H1 (cell line): Measurements from ENCODE around the gene HLA-C. TPM values are rescaled to one million over a fixed set of nuclear protein-coding genes. Genes with fewer than 3 reads are reported as not detected.
A peak's percentile ranks its signal among the peaks of the same experiment; 100 is the strongest.

Experiments used
- CTCF ChIA-PET: fragments of 300-600 bp; sonication (Branson Sonifier 250); formaldehyde crosslinking; loops from one replicate; lab custom pipeline; 2021; ENCODE audit not compliant: partially characterized antibody; lab: Charles Lee
- POLR2A ChIA-PET: fragments of 300-600 bp; sonication (Branson Sonifier 250); formaldehyde crosslinking; loops from one replicate; lab custom pipeline; 2021; ENCODE audit warnings: inconsistent platforms; ENCODE audit not compliant: partially characterized antibody; lab: Charles Lee
- DNase-seq, 2 experiments: peaks; one replicate each; pipeline versions ENCODE4 v3.0.0 to v3.0.0-alpha.2; 2010 to 2022; ENCODE audit warnings: low spot score in 2 of 2, low read depth in 1 of 2, mixed read lengths in 1 of 2
- FAIRE-seq: peaks from 2 replicates; lab custom pipeline; 2011; peaks lifted over from hg19 to GRCh38; lab: Jason Lieb, UNC
- H2AFZ ChIP-seq: 2 replicates; pipeline ENCODE4 v1.8.1; 2012; ENCODE audit warnings: low read length, inconsistent platforms
- H2AK5ac ChIP-seq: 2 replicates; pipeline ENCODE4 v1.6.1; 2013; ENCODE audit warnings: low read depth, low read length
- H2BK120ac ChIP-seq: replicated peaks from 2 replicates; pipeline ENCODE3; 2013; ENCODE audit warnings: low read depth, low read length, inconsistent platforms
- H2BK12ac ChIP-seq: 2 replicates; pipeline ENCODE4 v1.6.1; 2013; ENCODE audit warnings: low read depth, low read length
- H2BK15ac ChIP-seq: 2 replicates; pipeline ENCODE4 v1.6.1; 2013; ENCODE audit warnings: low read length
- H2BK20ac ChIP-seq: 2 replicates; pipeline ENCODE4 v1.6.1; 2013; ENCODE audit warnings: low read length
- H2BK5ac ChIP-seq: 2 replicates; pipeline ENCODE4 v1.6.1; 2013; ENCODE audit warnings: low read depth, low read length
- H3K14ac ChIP-seq: 2 replicates; pipeline ENCODE4 v1.6.1; 2013; ENCODE audit warnings: inconsistent platforms; ENCODE audit not compliant: insufficient read length
- H3K18ac ChIP-seq: 2 replicates; pipeline ENCODE4 v1.6.1; 2013; ENCODE audit warnings: low read length; ENCODE audit errors: extremely low read depth
- H3K23ac ChIP-seq: 2 replicates; pipeline ENCODE4 v1.6.1; 2013; ENCODE audit warnings: inconsistent platforms; ENCODE audit not compliant: insufficient read length
- H3K23me2 ChIP-seq: 2 replicates; pipeline ENCODE4 v1.6.1; 2013; ENCODE audit warnings: low read depth, low read length
- H3K27ac ChIP-seq: 2 replicates; pipeline ENCODE4 v1.6.1; 2011; ENCODE audit warnings: low read depth, low read length, inconsistent platforms
- H3K27me3 ChIP-seq, 4 experiments: replicated peaks in 1 of 4; 1 replicate in 1 of 4; 2 replicates in 3 of 4; pipeline versions ENCODE4 v1.6.1 to v1.8.1; 2011 to 2013; ENCODE audit warnings: low read length in 3 of 4, mild to moderate bottlenecking in 3 of 4, inconsistent platforms in 2 of 4, mixed read lengths in 2 of 4, moderate library complexity in 1 of 4; ENCODE audit not compliant: control insufficient read depth in 3 of 4, insufficient read depth in 3 of 4; ENCODE audit errors: extremely low read depth in 1 of 4
- H3K36me3 ChIP-seq, 4 experiments: 2 replicates each; pipeline versions ENCODE4 v1.6.1 to v1.8.1; 2011 to 2013; ENCODE audit warnings: mild to moderate bottlenecking in 4 of 4, low read length in 3 of 4, moderate library complexity in 2 of 4, control low read depth in 1 of 4, inconsistent platforms in 1 of 4; ENCODE audit not compliant: insufficient read depth in 4 of 4, control insufficient read depth in 2 of 4
- H3K4ac ChIP-seq: replicated peaks from 2 replicates; pipeline ENCODE3; 2013; ENCODE audit warnings: low read length, low read depth, mixed read lengths, inconsistent platforms; ENCODE audit not compliant: insufficient read length
- H3K4me1 ChIP-seq, 4 experiments: replicated peaks in 1 of 4; 1 replicate in 1 of 4; 2 replicates in 3 of 4; pipeline versions ENCODE4 v1.6.1 to v1.8.1; 2011 to 2013; ENCODE audit warnings: low read length in 3 of 4, inconsistent platforms in 2 of 4, mixed read lengths in 1 of 4; ENCODE audit not compliant: insufficient read depth in 4 of 4, control insufficient read depth in 3 of 4
- H3K4me2 ChIP-seq, 2 experiments: 2 replicates each; pipeline versions ENCODE4 v1.6.1 to v1.8.1; 2011 to 2013; ENCODE audit warnings: low read depth in 2 of 2, low read length in 2 of 2, control low read depth in 1 of 2, inconsistent platforms in 1 of 2, mild to moderate bottlenecking in 1 of 2; ENCODE audit not compliant: insufficient read depth in 1 of 2
- H3K4me3 ChIP-seq, 4 experiments: fragments of 200-600, 300-600 bp in 1 of 4; sonication (generic), shearing (Covaris generic), sonication (Bioruptor Twin) in 1 of 4; 2 replicates each; pipeline versions ENCODE4 v1.5.1 to v1.8.1; 2011 to 2016; ENCODE audit warnings: low read length in 4 of 4, low read depth in 3 of 4, control low read depth in 2 of 4, inconsistent platforms in 2 of 4, mild to moderate bottlenecking in 2 of 4, mixed read lengths in 1 of 4, moderate library complexity in 1 of 4; ENCODE audit not compliant: insufficient read depth in 2 of 4; ENCODE audit errors: extremely low read depth in 1 of 4
- H3K56ac ChIP-seq: replicated peaks from 2 replicates; pipeline ENCODE3; 2013; ENCODE audit warnings: low read depth, mild to moderate bottlenecking, mixed read lengths, low read length, inconsistent platforms; ENCODE audit not compliant: insufficient read length
- H3K79me1 ChIP-seq: 2 replicates; pipeline ENCODE4 v1.6.1; 2013; ENCODE audit warnings: low read depth, low read length, control low read depth
- H3K79me2 ChIP-seq, 2 experiments: 2 replicates each; pipeline versions ENCODE4 v1.6.1 to v1.8.1; 2012 to 2013; ENCODE audit warnings: low read length in 2 of 2, mild to moderate bottlenecking in 2 of 2, inconsistent platforms in 1 of 2; ENCODE audit not compliant: insufficient read depth in 2 of 2, control insufficient read depth in 1 of 2
- H3K9ac ChIP-seq, 4 experiments: replicated peaks in 1 of 4; 1 replicate in 1 of 4; 2 replicates in 3 of 4; pipeline versions ENCODE4 v1.6.1 to v1.8.1; 2011 to 2013; ENCODE audit warnings: low read depth in 3 of 4, low read length in 3 of 4, control low read depth in 2 of 4, mild to moderate bottlenecking in 2 of 4, moderate library complexity in 2 of 4, inconsistent platforms in 1 of 4; ENCODE audit errors: extremely low read depth in 1 of 4
- H3K9me3 ChIP-seq, 2 experiments: 2 replicates each; pipeline versions ENCODE4 v1.6.1 to v1.8.1; 2012 to 2013; ENCODE audit warnings: mild to moderate bottlenecking in 2 of 2, moderate library complexity in 2 of 2, control low read depth in 1 of 2, inconsistent platforms in 1 of 2, low read depth in 1 of 2, low read length in 1 of 2, mixed read lengths in 1 of 2; ENCODE audit not compliant: insufficient read depth in 2 of 2
- H4K20me1 ChIP-seq, 2 experiments: replicated peaks in 1 of 2; 2 replicates each; pipeline versions ENCODE3 to v1.8.1; 2011 to 2013; ENCODE audit warnings: inconsistent platforms in 2 of 2, low read length in 2 of 2, mild to moderate bottlenecking in 1 of 2; ENCODE audit not compliant: insufficient read depth in 2 of 2, control insufficient read depth in 1 of 2
- H4K5ac ChIP-seq: 2 replicates; pipeline ENCODE4 v1.6.1; 2013; ENCODE audit warnings: low read length, low read depth, mixed read lengths, inconsistent platforms; ENCODE audit not compliant: insufficient read length
- H4K8ac ChIP-seq: 2 replicates; pipeline ENCODE4 v1.8.0; 2013; ENCODE audit warnings: mild to moderate bottlenecking, moderate library complexity, low read length, inconsistent platforms; ENCODE audit not compliant: insufficient read depth; ENCODE audit errors: extremely low read depth
- H4K91ac ChIP-seq: replicated peaks from 2 replicates; pipeline ENCODE3; 2013; ENCODE audit warnings: low read length, mixed read lengths, inconsistent platforms; ENCODE audit not compliant: insufficient read length
- ATF3 ChIP-seq: IDR thresholded peaks from 2 replicates; pipeline ENCODE4 v1.6.1; 2011; ENCODE audit warnings: low read depth, mild to moderate bottlenecking, low read length; ENCODE audit not compliant: insufficient read depth
- BACH1 ChIP-seq: IDR thresholded peaks from 2 replicates; pipeline ENCODE4 v1.6.1; 2012; ENCODE audit warnings: low read length, improper control_type of control experiment
- EGR1 ChIP-seq: IDR thresholded peaks from 2 replicates; pipeline ENCODE4 v1.6.1; 2011; ENCODE audit warnings: low read depth, low read length, borderline replicate concordance
- EP300 ChIP-seq, 2 experiments: IDR thresholded peaks; 1 replicate in 1 of 2; 2 replicates in 1 of 2; pipeline ENCODE4 v1.6.1; 2011 to 2012; ENCODE audit warnings: low read depth in 2 of 2, low read length in 2 of 2, mild to moderate bottlenecking in 2 of 2, borderline replicate concordance in 1 of 2, inconsistent platforms in 1 of 2, moderate library complexity in 1 of 2
- PHF8 ChIP-seq: fragments of 200-600 bp; sonication (generic); conservative IDR thresholded peaks from 2 replicates; pipeline ENCODE4 v1.7.1; 2012; ENCODE audit warnings: low read depth, mild to moderate bottlenecking, inconsistent platforms, low read length, moderate library complexity
- RXRA ChIP-seq: IDR thresholded peaks from 2 replicates; pipeline ENCODE4 v1.6.1; 2011; ENCODE audit warnings: low read depth, mild to moderate bottlenecking, low read length, moderate library complexity; ENCODE audit not compliant: insufficient read depth
- SIRT6 ChIP-seq: IDR thresholded peaks from one replicate; pipeline ENCODE4 v1.7.1; 2012; ENCODE audit warnings: low read length, inconsistent platforms
- SUZ12 ChIP-seq: fragments of 200-600 bp; sonication (generic); IDR thresholded peaks from 2 replicates; pipeline ENCODE4 v1.6.1; 2012; ENCODE audit warnings: mild to moderate bottlenecking, inconsistent platforms, low read length, moderate library complexity, mixed read lengths
- WGBS, 2 experiments: shearing (Covaris generic) in 1 of 2; methylation state at CpG; one replicate each; pipeline versions ENCODE4 v1.1.6 to v1.1.7; 2013 to 2015; ENCODE audit warnings: low lambda C conversion rate in 2 of 2, mixed read lengths in 2 of 2, inconsistent platforms in 1 of 2, low coverage in 1 of 2, missing lambda C conversion rate in 1 of 2; ENCODE audit not compliant: insufficient replicate concordance in 2 of 2, insufficient coverage in 1 of 2, insufficient read length in 1 of 2; ENCODE audit errors: extremely low coverage in 1 of 2, missing lambda C conversion rate in 1 of 2; 5-methylcytosine and 5-hydroxymethylcytosine counted together
- polyA plus RNA-seq, 7 experiments: library from polyadenylated mRNA; depleted of rRNA in 3 of 7; stranded (reverse) in 5 of 7; unstranded in 2 of 7; fragments of >200 nt in 5 of 7; fragments of 200-250 nt in 2 of 7; gene quantifications; 1 replicate in 5 of 7; 2 replicates in 1 of 7; 4 replicates in 1 of 7; pipeline versions ENCODE4 v1.2.1 to v1.2.3, GENCODE V29; 2011 to 2013; ENCODE audit warnings: missing spikeins in 2 of 7, mixed read lengths in 2 of 7
- total RNA-seq: library from RNA; stranded (reverse); fragmentation: NEBNext Ultra II Directional; extraction: Animal tissue kit (Norgen Biotek cat#: 25700); gene quantifications from 2 replicates; pipeline ENCODE4 v1.2.1, GENCODE V29; 2021

The HLA-C gene
- total and polyA plus RNA-seq, 2 of the 8 experiments (the other 6 are each of a cell fraction or from before 2014, with no cell fraction given), result 245 to 360 TPM

GRCh38 chr6:31304683-31305082 lies 32.8 kb upstream of the HLA-C start:
- H3K27ac ChIP-seq, result no peak overlapping the region
- POLR2A ChIA-PET, result no interaction called here
- H4K20me1 ChIP-seq, result no peaks in the 10 kb centered on the region
- H3K36me3 ChIP-seq, result no peaks in the 10 kb centered on the region
- H3K27me3 ChIP-seq, result peaks cover 0 to 7% (median 4%) of the 10 kb centered on the region in 4 experiments; a peak in 4 of 7 replicates
- no peak overlapping the region for H2BK20ac ChIP-seq
- H2BK120ac ChIP-seq, result no peak overlapping the region
- no peak overlapping the region for H3K9ac ChIP-seq
- H3K9me3 ChIP-seq, result no peaks in the 10 kb centered on the region
- H4K91ac ChIP-seq, result no peak overlapping the region
- H4K8ac ChIP-seq, result no peak overlapping the region
- no peak for FAIRE-seq
- DNase-seq, result no peak
- CTCF ChIA-PET, result interaction anchor here (0.9 to 1.2 kb wide), 3 partner anchors 25 to 108 kb away, joined by 3 to 5 read pairs (median 3); no protein-coding TSS in a partner anchor
- no peak overlapping the region for H3K4me2 ChIP-seq
- no peak overlapping the region for H3K14ac ChIP-seq
- peaks cover 8% of the 10 kb centered on the region; the same call in 1 of the 2 replicates for H3K23me2 ChIP-seq
- 76% methylated on average over 4 of the region's 4 CpGs; no CpG with 5 or more reads in 1 of the 2 experiments for WGBS, 2 experiments
- no peak overlapping the region for H2BK5ac ChIP-seq
- no peak overlapping the region for H3K18ac ChIP-seq
- no peak overlapping the region for H3K56ac ChIP-seq
- no peak overlapping the region for H3K4ac ChIP-seq
- no peaks in the 10 kb centered on the region for H3K79me1 ChIP-seq
- no peak overlapping the region for H2BK12ac ChIP-seq
- no peak overlapping the region for H3K4me3 ChIP-seq
- no peaks in the 10 kb centered on the region for H3K79me2 ChIP-seq
- peak overlapping the region; percentile 18; the same call in 1 of the 2 replicates for H2AFZ ChIP-seq
- no peak overlapping the region for H3K23ac ChIP-seq
- no peak overlapping the region for H2AK5ac ChIP-seq
- H4K5ac ChIP-seq, result no peak overlapping the region
- H2BK15ac ChIP-seq, result no peak overlapping the region
- H3K4me1 ChIP-seq, result peaks cover 0 to 2% (median 0%) of the 10 kb centered on the region in 4 experiments; a peak in 3 of 7 replicates
- TF ChIP-seq PHF8, result no peak
- no peak for TF ChIP-seq SUZ12
- no peak for TF ChIP-seq ATF3
- no peak for TF ChIP-seq SIRT6
- TF ChIP-seq BACH1, result no peak
- no peak for TF ChIP-seq RXRA
- no peak for TF ChIP-seq EP300 (IDR thresholded peaks at IDR 0.05; ENCODE audit: borderline replicate concordance in 1 of 2, low read depth in 2 of 2, low read length in 2 of 2)
- TF ChIP-seq EGR1, result no peak
